Brain microvascular endothelial cell (primary cell): ENCODE results near the gene DTX1.

Source experiments
- DNase-seq: peaks from one replicate; pipeline ENCODE4 v3.0.0-alpha.2; 2020
- H3K27ac ChIP-seq: fragments of 250-450 bp; sonication (Bioruptor Pico); 2 replicates; pipeline ENCODE4 v1.5.1; 2020; ENCODE audit warnings: mild to moderate bottlenecking, moderate library complexity
- H3K27me3 ChIP-seq: fragments of 250-450 bp; sonication (Bioruptor Pico); replicated peaks from 2 replicates; pipeline ENCODE4 v1.5.1; 2020; ENCODE audit warnings: mild to moderate bottlenecking
- H3K36me3 ChIP-seq: fragments of 250-450 bp; sonication (Bioruptor Pico); replicated peaks from 2 replicates; pipeline ENCODE4 v1.5.1; 2020; ENCODE audit warnings: mild to moderate bottlenecking
- H3K4me3 ChIP-seq: 2 replicates; pipeline ENCODE4 v1.5.1; 2011; ENCODE audit warnings: low read depth, mild to moderate bottlenecking, control low read depth, low read length, moderate library complexity
- in situ Hi-C: cut with HindIII; loops from 2 replicates; pipeline ENCODE4 v1.10.0; 2017; ENCODE audit warnings: low sequenced_read_pairs, low pct_ligation_motif_present
- TF ChIP-seq, protein P1 (sequence below): IDR thresholded peaks from 2 replicates; pipeline ENCODE4 v1.5.1; 2011; ENCODE audit warnings: low read depth, mild to moderate bottlenecking, moderate library complexity, low read length, control low read depth, inconsistent platforms; ENCODE audit errors: missing control alignments

Gene DTX1

GRCh38 chr12:113129664-113130456 lies 73.3 kb downstream of the DTX1 start:
- in situ Hi-C loops: no loop called here
- peaks cover 4% of the 10 kb centered on the region for H3K27me3 ChIP-seq
- no peaks in the 10 kb centered on the region for H3K36me3 ChIP-seq
- TF ChIP-seq, protein P1, sequence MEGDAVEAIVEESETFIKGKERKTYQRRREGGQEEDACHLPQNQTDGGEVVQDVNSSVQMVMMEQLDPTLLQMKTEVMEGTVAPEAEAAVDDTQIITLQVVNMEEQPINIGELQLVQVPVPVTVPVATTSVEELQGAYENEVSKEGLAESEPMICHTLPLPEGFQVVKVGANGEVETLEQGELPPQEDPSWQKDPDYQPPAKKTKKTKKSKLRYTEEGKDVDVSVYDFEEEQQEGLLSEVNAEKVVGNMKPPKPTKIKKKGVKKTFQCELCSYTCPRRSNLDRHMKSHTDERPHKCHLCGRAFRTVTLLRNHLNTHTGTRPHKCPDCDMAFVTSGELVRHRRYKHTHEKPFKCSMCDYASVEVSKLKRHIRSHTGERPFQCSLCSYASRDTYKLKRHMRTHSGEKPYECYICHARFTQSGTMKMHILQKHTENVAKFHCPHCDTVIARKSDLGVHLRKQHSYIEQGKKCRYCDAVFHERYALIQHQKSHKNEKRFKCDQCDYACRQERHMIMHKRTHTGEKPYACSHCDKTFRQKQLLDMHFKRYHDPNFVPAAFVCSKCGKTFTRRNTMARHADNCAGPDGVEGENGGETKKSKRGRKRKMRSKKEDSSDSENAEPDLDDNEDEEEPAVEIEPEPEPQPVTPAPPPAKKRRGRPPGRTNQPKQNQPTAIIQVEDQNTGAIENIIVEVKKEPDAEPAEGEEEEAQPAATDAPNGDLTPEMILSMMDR: no peak
- no peak overlapping the region for H3K27ac ChIP-seq
- H3K4me3 ChIP-seq: no peak overlapping the region
- no peak for DNase-seq

DNA sequence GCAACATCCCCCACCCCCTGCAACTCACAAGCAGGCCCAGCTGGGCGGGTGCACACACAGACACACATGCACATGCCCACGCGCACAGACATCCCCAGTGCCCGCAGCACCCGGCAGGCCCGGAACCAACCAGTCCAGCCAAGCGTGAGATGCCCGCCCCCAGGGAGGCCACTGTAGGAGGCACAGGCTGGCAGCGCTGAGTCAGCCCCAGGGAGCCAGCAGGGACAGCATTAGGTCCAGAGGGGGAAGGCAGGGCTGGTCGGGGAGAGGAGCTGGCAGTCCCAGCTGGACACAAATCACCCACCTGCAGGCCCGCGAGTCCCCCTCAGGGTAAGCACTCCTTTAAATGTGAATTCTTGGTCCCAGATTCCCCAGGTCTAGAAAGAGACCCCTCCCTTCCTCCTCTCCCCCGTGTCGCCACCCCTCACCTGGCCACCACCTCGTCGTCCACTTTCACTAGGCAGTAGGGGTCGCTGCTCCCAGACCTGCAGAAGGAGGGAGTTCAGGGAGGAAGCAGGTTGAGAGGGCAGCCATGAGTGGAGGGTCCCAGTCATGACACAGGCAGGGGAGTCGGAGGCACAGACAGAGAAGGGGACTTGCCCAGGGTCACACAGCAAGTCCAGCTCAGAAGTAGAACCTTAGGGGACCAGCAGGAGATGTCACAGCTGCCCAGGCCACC lies 74.1 kb downstream of the DTX1 start:
- in situ Hi-C loops: no loop called here
- Histone ChIP-seq H3K36me3 (no peaks in the 10 kb centered on the region), H3K27ac (no peak overlapping the region), H3K27me3 (peaks cover 4% of the 10 kb centered on the region), H3K4me3 (no peak overlapping the region)
- DNase-seq: no peak
- TF ChIP-seq, protein P1: peak; percentile 50

DNA sequence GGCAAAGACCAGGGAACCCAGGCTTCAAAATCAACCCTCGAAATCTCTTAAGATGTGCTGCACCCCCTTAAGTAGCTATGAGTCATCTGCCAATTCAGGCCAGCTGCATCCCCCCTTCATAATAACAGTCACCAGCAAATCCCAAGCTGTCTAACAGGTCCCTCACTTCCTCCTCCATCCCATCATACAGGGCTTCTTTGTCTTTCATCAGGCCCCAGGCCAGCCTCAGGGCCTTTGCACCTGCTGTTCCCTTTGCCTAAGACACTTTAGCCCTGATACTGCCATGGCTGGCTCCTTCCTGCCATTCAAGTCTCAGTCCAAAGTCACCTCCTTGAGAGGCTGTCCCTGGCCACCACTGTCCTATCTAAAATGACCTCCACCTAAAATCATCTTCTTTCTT lies 75.0 kb downstream of the DTX1 start:
- no peak overlapping the region for H3K27ac ChIP-seq
- TF ChIP-seq, protein P1: no peak
- H3K27me3 ChIP-seq: peaks cover 4% of the 10 kb centered on the region
- no peak overlapping the region for H3K4me3 ChIP-seq
- in situ Hi-C loops: no loop called here
- no peak for DNase-seq
- no peaks in the 10 kb centered on the region for H3K36me3 ChIP-seq

DNA sequence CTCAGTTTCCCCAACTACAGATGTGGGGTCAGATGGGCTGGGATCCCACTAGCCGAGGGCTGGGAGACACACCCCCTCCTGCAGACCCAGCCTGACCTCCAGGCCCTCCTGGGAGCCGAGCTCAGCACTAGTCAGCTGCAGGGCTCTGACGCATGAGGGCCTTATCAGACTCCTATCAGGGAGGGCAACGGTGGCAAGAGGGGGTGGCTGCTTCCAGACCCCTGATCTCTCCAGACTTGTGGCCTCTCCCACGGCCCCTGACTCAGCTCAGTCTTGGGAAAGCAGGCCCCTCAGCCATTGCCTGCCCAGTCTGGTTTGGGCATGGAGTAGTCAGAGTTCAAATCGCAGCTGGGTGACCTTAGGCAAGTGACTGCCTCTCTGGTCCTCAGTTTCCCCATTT lies 76.5 kb downstream of the DTX1 start:
- TF ChIP-seq, protein P1: no peak
- H3K27ac ChIP-seq: no peak overlapping the region
- H3K36me3 ChIP-seq: no peaks in the 10 kb centered on the region
- no peak overlapping the region for H3K4me3 ChIP-seq
- in situ Hi-C loops: no loop called here
- peaks cover 2% of the 10 kb centered on the region for H3K27me3 ChIP-seq
- DNase-seq: no peak

- no peak overlapping the region for H3K4me3 ChIP-seq
- no peak for DNase-seq
- no peak overlapping the region for H3K27ac ChIP-seq
- peaks cover 2% of the 10 kb centered on the region for H3K27me3 ChIP-seq
- in situ Hi-C loops: no loop called here
- no peaks in the 10 kb centered on the region for H3K36me3 ChIP-seq
- TF ChIP-seq, protein P1: no peak
Measured at GRCh38 chr12:113133666-113134065, 77.1 kb downstream of the DTX1 start.
